KMS-11 (cell line): ENCODE data around the gene MYO18B.

ENCODE experiments used
- H2AFZ ChIP-seq: fragments of 200-600 bp; sonication (generic); 2 replicates; pipeline ENCODE4 v1.6.1; 2016; ENCODE audit warnings: antibody characterized with exemption, mixed run types, low read depth
- H3K27ac ChIP-seq: fragments of 200-600 bp; sonication (generic); 2 replicates; pipeline ENCODE4 v1.6.1; 2016; ENCODE audit warnings: mild to moderate bottlenecking, mixed run types
- H3K27me3 ChIP-seq: fragments of 200-600 bp; sonication (generic); 2 replicates; pipeline ENCODE4 v1.6.1; 2017; ENCODE audit warnings: mild to moderate bottlenecking, low read depth, mixed run types, moderate library complexity; ENCODE audit not compliant: insufficient read depth
- H3K36me3 ChIP-seq: fragments of 200-600 bp; sonication (generic); 2 replicates; pipeline ENCODE4 v1.6.1; 2017; ENCODE audit warnings: mild to moderate bottlenecking, mixed run types; ENCODE audit not compliant: insufficient read depth
- H3K4me1 ChIP-seq: fragments of 200-600 bp; sonication (generic); 2 replicates; pipeline ENCODE4 v1.6.1; 2016; ENCODE audit warnings: mild to moderate bottlenecking, low read depth, mixed run types; ENCODE audit not compliant: poor library complexity, severe bottlenecking
- H3K4me2 ChIP-seq: fragments of 200-600 bp; sonication (generic); 2 replicates; pipeline ENCODE4 v1.7.0; 2016; ENCODE audit warnings: mild to moderate bottlenecking, mixed run types
- H3K4me3 ChIP-seq: fragments of 200-600 bp; sonication (generic); IDR thresholded peaks from 2 replicates; pipeline ENCODE4 v1.6.1; 2017; ENCODE audit warnings: low read depth, low read length, mixed read lengths; ENCODE audit not compliant: insufficient read depth
- H3K79me2 ChIP-seq: fragments of 200-600 bp; sonication (generic); 2 replicates; pipeline ENCODE4 v1.6.1; 2016; ENCODE audit warnings: low read depth, mixed run types; ENCODE audit not compliant: insufficient read depth
- H3K9ac ChIP-seq: fragments of 200-600 bp; sonication (generic); 2 replicates; pipeline ENCODE4 v1.6.1; 2016; ENCODE audit warnings: mild to moderate bottlenecking, mixed run types
- H4K20me1 ChIP-seq: fragments of 200-600 bp; sonication (generic); 2 replicates; pipeline ENCODE4 v1.6.1; 2016; ENCODE audit warnings: mild to moderate bottlenecking, mixed run types; ENCODE audit not compliant: insufficient read depth
- CTCF ChIP-seq: fragments of 200-600 bp; sonication (generic); conservative IDR thresholded peaks from 2 replicates; pipeline ENCODE4 v1.6.1; 2017; ENCODE audit warnings: low read depth, mild to moderate bottlenecking, antibody characterized with exemption, low read length, moderate library complexity, mixed read lengths

Gene MYO18B

GRCh38 chr22:26045860-26046259 lies 303.9 kb downstream of the MYO18B start:
- H3K4me3 ChIP-seq = no peak overlapping the region
- TF ChIP-seq CTCF = no peak
- H3K27ac ChIP-seq = no peak overlapping the region
- H2AFZ ChIP-seq = no peak overlapping the region
- no peak overlapping the region for H3K4me2 ChIP-seq
- H3K27me3 ChIP-seq = no peaks in the 10 kb centered on the region
- no peaks in the 10 kb centered on the region for H3K79me2 ChIP-seq
- no peaks in the 10 kb centered on the region for H3K36me3 ChIP-seq
- no peak overlapping the region for H3K9ac ChIP-seq
- H4K20me1 ChIP-seq = no peaks in the 10 kb centered on the region
- no peaks in the 10 kb centered on the region for H3K4me1 ChIP-seq

GRCh38 chr22:26047516-26047915 lies 305.5 kb downstream of the MYO18B start:
- no peak overlapping the region for H3K4me3 ChIP-seq
- no peak overlapping the region for H3K4me2 ChIP-seq
- H3K27ac ChIP-seq = no peak overlapping the region
- H3K79me2 ChIP-seq = no peaks in the 10 kb centered on the region
- no peaks in the 10 kb centered on the region for H3K27me3 ChIP-seq
- no peaks in the 10 kb centered on the region for H3K4me1 ChIP-seq
- H2AFZ ChIP-seq = no peak overlapping the region
- no peak overlapping the region for H3K9ac ChIP-seq
- H4K20me1 ChIP-seq = no peaks in the 10 kb centered on the region
- no peak for TF ChIP-seq CTCF
- H3K36me3 ChIP-seq = no peaks in the 10 kb centered on the region

GRCh38 chr22:26047920-26048319 lies 305.9 kb downstream of the MYO18B start:
- no peaks in the 10 kb centered on the region for H3K36me3 ChIP-seq
- H3K4me1 ChIP-seq = no peaks in the 10 kb centered on the region
- H2AFZ ChIP-seq = no peak overlapping the region
- H3K9ac ChIP-seq = no peak overlapping the region
- no peaks in the 10 kb centered on the region for H3K79me2 ChIP-seq
- no peak overlapping the region for H3K4me2 ChIP-seq
- no peak overlapping the region for H3K4me3 ChIP-seq
- H3K27ac ChIP-seq = no peak overlapping the region
- no peaks in the 10 kb centered on the region for H3K27me3 ChIP-seq
- no peaks in the 10 kb centered on the region for H4K20me1 ChIP-seq
- no peak for TF ChIP-seq CTCF

- no peaks in the 10 kb centered on the region for H3K27me3 ChIP-seq
- no peak overlapping the region for H3K9ac ChIP-seq
- no peak overlapping the region for H2AFZ ChIP-seq
- H3K4me2 ChIP-seq = no peak overlapping the region
- no peak overlapping the region for H3K27ac ChIP-seq
- no peaks in the 10 kb centered on the region for H3K36me3 ChIP-seq
- no peak for TF ChIP-seq CTCF
- H4K20me1 ChIP-seq = no peaks in the 10 kb centered on the region
- no peaks in the 10 kb centered on the region for H3K4me1 ChIP-seq
- H3K79me2 ChIP-seq = no peaks in the 10 kb centered on the region
- H3K4me3 ChIP-seq = no peak overlapping the region
Measured at GRCh38 chr22:26050079-26050478, 308.1 kb downstream of the MYO18B start.
